SH-SY5Y (cell line): ENCODE data around the gene LRRC10.

ENCODE experiments used
- GATA2 ChIP-seq: IDR thresholded peaks from 2 replicates; pipeline ENCODE4 v1.6.1; 2011; ENCODE audit warnings: mild to moderate bottlenecking, low read depth, low read length
- GATA3 ChIP-seq: IDR thresholded peaks from 2 replicates; pipeline ENCODE4 v1.6.1; 2011; ENCODE audit warnings: low read depth, mild to moderate bottlenecking, low read length, moderate library complexity

DNA sequence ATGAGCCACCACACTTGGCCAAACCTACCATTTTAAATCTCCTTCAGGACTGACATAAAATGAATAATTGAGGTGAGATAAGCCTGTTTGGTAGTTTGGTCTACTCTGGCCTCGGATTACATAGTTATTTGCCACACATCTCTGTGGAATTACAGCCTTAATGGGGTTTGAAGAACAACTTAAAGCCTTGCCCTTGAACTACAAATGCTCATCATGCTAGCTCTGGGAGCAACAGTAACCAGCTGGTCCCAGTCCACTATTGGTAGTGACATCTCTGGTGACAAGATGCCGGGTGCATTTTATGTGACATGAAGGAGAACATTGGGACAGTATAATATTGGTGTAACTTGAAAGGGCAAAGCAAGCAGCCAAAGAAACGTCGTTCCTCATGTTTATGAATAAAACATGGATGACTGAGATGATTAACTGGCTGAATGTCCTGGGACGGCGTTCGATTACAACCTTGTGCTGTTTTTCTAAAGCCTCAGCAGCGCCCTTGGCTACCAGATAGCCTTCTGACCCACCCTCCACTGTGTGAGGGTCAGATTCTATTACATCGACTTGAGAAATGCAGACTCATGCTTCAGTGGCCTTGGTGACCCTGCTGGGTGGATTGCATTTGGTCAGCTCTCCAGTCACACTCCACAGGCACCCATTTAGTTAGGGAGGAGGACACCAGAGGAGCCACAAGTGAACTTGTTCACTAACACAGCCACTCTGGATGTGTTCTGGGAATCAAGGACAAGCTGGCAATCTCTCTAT lies 46.9 kb upstream of the LRRC10 start:
- TF ChIP-seq GATA2 (no peak), GATA3 (no peak)
